Measurements from ENCODE around the gene SNCG. TPM values are rescaled to one million over a fixed set of nuclear protein-coding genes. Genes with fewer than 3 reads are reported as not detected.
"Not testable (repeated sequence)": the region's sequence is repeated elsewhere in the genome, so short reads cannot be mapped to it uniquely, and the experiment has no call there.

Gene SNCG
- total RNA-seq = not detected in 2 replicates

- intact Hi-C loops (cut with micrococcal nuclease) = no loop called here
Measured at GRCh38 chr10:86958116-86958900, at the start of gene SNCG. Gene SNCG, plus strand, starts transcription at chr10:86958599. Its CDS starts 99 bp downstream, at chr10:86958698.

DNA sequence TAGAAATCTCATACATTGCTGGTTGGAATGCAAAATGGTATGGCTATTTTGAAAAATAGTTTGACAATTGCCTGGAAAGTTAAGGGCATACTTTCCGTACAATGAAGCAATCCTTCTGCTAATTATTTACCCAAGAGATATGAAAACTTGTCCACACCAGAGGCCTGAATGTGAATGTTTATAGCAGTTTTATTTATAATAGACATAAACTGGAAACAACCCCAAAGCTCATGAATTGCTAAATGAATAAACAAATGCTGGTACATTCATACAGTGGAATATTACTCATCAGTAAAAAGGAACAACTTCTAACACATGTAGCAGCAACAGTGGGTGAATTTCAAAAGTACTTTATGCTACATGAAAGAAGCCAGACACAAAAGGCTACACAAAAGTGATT, 43.7 kb upstream of the SNCG start:
- intact Hi-C loops (cut with micrococcal nuclease) = no loop called here

- intact Hi-C loops (cut with micrococcal nuclease) = no loop called here
Measured at GRCh38 chr10:86918022-86918471, 40.4 kb upstream of the SNCG start.

- intact Hi-C loops (cut with micrococcal nuclease) = no loop called here
Measured at GRCh38 chr10:86922553-86922961, 35.8 kb upstream of the SNCG start.

- intact Hi-C loops (cut with micrococcal nuclease) = no loop called here
Measured at GRCh38 chr10:86929468-86930380, 28.7 kb upstream of the SNCG start.

DNA sequence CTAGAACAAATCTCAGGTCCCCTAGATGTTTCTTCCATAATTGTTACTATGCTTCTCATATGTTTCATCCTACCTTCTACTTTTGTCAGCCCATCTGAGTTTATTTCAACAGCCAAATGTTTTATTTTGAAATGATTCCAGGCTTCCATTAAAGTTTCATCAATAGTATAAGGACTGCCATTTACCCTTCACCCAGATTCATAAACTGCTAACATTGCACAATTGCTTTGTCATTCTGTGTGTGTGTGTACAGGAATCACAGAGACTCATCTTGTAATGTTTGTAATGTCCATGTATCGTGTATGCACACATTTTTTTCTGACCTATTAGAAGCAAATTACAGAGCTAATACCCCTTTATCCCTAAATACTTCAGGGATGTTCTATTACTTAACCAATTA, 26.5 kb upstream of the SNCG start:
- intact Hi-C loops (cut with micrococcal nuclease) = no loop called here

- intact Hi-C loops (cut with micrococcal nuclease) = no loop called here
Measured at GRCh38 chr10:86932674-86933073, 25.7 kb upstream of the SNCG start.

DNA sequence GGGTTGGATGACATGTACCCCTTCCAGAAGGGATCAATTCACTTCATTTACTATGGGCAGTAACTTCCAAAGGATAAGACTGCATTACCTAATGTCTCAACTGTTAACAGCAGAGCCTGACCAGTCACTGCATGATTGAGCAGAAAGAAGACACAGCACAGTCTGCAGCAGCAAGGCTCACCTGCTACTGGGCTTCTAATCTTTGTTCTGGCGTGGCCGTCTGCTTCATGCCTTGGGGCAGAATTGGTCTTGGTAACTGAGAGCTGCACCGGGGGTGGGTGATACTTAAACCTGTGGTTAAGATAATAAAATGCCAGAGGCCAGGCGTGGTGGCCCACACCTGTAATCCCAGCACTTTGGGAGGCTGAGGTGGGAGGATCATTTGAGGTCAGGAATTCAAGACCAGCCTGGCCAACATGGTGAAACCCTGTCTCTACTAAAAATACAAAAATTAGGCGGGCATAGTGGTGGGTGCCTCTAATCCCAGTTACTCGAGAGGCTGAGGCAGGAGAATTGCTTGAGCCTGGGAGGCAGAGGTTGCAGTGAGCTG, 24.2 kb upstream of the SNCG start:
- intact Hi-C loops (cut with micrococcal nuclease) = not testable (repeated sequence)

DNA sequence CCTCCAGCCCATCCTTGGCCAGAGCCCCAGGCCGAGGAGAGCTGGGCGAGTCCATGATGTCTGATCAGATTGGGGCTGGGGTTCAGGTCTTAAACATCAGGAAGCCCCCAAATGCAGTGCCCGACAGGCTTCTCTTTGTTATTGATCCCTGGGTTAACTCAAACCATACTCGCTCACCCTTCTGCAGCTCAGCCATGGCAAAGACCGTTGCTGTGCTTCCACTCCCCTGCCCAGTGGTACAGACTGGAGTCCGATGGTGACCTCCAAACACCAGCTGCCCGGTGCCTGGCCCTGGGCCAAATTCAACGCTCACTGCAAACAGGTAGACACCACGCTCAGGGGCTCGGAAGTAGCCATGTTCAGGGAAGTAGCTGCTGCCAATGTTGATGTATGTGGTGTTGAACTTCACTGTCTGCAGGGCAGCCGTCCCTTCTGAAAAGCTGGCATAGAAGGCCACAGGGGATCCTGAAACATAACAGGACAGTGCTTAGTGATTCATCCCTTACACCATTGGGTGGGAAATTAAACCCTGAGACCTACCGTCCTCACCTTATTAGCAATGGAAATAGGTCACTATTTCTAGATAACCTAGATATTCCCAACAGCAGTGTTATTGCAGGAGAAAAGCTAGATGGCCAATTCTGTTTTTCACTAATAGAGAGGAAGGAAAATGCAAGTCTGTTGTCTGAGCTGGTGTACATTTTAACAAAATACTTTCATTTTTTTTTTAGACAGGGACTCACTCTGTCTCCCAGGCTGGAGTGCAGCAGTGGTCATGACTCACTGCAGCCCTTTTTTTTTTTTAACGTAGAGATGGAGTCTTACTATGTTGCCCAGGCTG, 21.5 kb upstream of the SNCG start:
- intact Hi-C loops (cut with micrococcal nuclease) = no loop called here

DNA sequence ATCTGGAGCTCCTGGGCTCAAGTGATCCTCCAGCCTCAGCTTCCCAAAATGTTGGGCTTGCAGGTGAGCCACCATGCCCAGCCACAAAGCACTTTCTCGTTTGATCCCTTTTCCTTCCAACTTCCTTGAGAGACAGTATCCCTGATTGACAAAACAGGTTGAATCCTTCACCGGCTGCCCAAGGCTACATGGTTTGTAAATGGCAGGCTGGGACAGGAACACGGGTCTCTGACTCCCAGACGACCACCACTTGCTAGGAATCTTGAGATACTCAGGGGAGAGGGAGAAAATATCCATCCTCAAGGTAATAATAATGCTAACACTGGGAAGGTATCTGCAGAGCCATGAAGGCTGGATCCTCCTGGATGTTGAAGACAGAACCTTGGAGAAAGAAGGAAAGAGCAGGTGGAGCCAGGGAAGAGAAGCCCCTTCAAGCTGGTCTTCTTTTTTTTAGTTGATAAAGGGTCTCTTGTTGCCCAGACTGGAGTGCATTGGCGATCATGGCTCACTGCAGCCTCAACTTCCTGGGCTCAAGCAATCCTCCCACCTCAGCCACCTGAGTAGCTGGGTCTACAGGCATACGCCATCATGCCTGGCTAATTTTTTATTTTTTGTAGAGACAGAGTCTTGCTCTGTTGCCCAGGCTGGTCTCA, 20.8 kb upstream of the SNCG start:
- intact Hi-C loops (cut with micrococcal nuclease) = no loop called here

DNA sequence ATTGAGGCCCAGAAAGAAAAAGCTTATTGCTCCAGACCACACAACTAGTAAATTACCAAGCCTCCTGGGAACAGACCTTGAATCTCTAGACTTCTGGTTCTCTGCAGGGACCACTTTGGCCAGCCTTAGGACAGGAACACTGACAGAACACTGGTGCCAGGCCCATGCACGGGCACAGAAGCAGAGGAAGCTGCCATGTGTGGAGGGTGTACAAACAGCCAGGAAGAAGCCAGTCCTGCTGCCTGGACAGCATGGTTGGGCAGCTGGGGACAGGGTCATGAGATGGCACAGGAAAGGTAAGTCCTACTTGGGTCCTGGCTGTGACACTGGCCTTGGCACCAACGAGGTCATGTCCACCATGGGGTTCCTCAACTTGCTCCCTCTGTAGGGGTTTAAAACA, 20.1 kb upstream of the SNCG start:
- intact Hi-C loops (cut with micrococcal nuclease) = no loop called here

GRCh38 chr10:86940076-86940475, 18.3 kb upstream of the SNCG start:
- intact Hi-C loops (cut with micrococcal nuclease) = not testable (repeated sequence)

- intact Hi-C loops (cut with micrococcal nuclease) = no loop called here
Measured at GRCh38 chr10:86940677-86941076, 17.7 kb upstream of the SNCG start.

- intact Hi-C loops (cut with micrococcal nuclease) = no loop called here
Measured at GRCh38 chr10:86941426-86941825, 17.0 kb upstream of the SNCG start.

- intact Hi-C loops (cut with micrococcal nuclease) = no loop called here
Measured at GRCh38 chr10:86941991-86942421, 16.4 kb upstream of the SNCG start.

- intact Hi-C loops (cut with micrococcal nuclease) = no loop called here
Measured at GRCh38 chr10:86942441-86943315, 15.7 kb upstream of the SNCG start.

GRCh38 chr10:86943316-86944030, 14.9 kb upstream of the SNCG start:
- intact Hi-C loops (cut with micrococcal nuclease) = no loop called here

GRCh38 chr10:86944031-86944419, 14.4 kb upstream of the SNCG start:
- intact Hi-C loops (cut with micrococcal nuclease) = no loop called here

DNA sequence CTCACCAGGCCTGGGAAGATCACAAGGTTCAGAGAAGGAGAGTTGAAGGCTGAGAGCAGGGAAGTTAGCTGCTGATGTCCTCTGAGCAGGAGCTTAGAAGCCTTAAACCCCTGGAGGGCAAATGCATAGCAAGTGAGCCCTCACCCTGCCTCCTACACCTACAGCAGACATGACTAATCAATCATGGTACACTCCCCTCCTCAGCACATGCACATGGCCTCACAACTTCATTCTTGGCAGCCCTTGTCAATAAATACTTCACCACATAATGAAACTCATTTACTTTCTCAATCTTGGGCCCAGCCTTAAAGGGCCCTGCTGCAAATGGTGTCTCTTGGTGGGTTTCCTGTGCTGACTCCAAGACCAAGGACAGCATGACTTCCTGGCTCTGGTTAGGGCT, 13.9 kb upstream of the SNCG start:
- intact Hi-C loops (cut with micrococcal nuclease) = no loop called here

Data from T-helper 2 cell treated with Interferon-gamma antibody and Interleukin-4, amounts not matched to agents 100 ng/mL and 5 ng/mL, for 36 hours (primary cell).